Heart right ventricle (tissue), 16 donors: ENCODE measurements around the gene FBXO10. TPM values are rescaled to one million over a fixed set of nuclear protein-coding genes. Genes with fewer than 3 reads are reported as not detected.
A peak's percentile ranks its signal among the peaks of the same experiment; 100 is the strongest.
"Not testable (repeated sequence)": the region's sequence is repeated elsewhere in the genome, so short reads cannot be mapped to it uniquely, and the experiment has no call there.

Experiments used
- ATAC-seq, 8 donors: fragments of 200-7000 bp; cut with Tn5 transposase; one replicate each; pipeline ENCODE4 v1.9.1; 2020; ENCODE audit warnings: mild to moderate bottlenecking in 8 of 8, moderate library complexity in 8 of 8, moderate number of reproducible peaks in 1 of 8
- DNase-seq, 2 donors: peaks; one replicate each; pipeline ENCODE4 v3.0.0-alpha.2; 2020
- H3K27ac ChIP-seq, 10 donors: fragments of 200-600 bp; sonication (generic) in 2 of 10; one replicate each; pipeline versions ENCODE4 v1.5.0 to v1.8.0; 2020 to 2022; ENCODE audit warnings: mild to moderate bottlenecking in 3 of 10
- H3K27me3 ChIP-seq, 7 donors: fragments of 200-600 bp; one replicate each; pipeline ENCODE4 v1.8.0; 2021 to 2022; ENCODE audit warnings: mild to moderate bottlenecking in 2 of 7
- H3K36me3 ChIP-seq, 9 donors: fragments of 200-600 bp; sonication (generic) in 1 of 9; one replicate each; pipeline versions ENCODE4 v1.5.0 to v1.8.0; 2020 to 2022; ENCODE audit warnings: mild to moderate bottlenecking in 2 of 9
- H3K4me1 ChIP-seq, 9 donors: fragments of 200-600 bp; sonication (generic) in 1 of 9; one replicate each; pipeline versions ENCODE4 v1.5.0 to v1.8.0; 2020 to 2022; ENCODE audit warnings: mild to moderate bottlenecking in 4 of 9
- H3K4me3 ChIP-seq, 10 donors: fragments of 200-600 bp; sonication (generic) in 2 of 10; one replicate each; pipeline versions ENCODE4 v1.5.0 to v1.8.0; 2020 to 2022; ENCODE audit warnings: mild to moderate bottlenecking in 7 of 10, moderate library complexity in 2 of 10
- H3K9me3 ChIP-seq, 11 donors: fragments of 200-600 bp in 10 of 11; sonication (generic) in 2 of 11; one replicate each; pipeline versions ENCODE4 v1.5.0 to v1.8.0; 2013 to 2022; ENCODE audit warnings: mild to moderate bottlenecking in 2 of 11, control low read depth in 1 of 11, moderate library complexity in 1 of 11
- WGBS, 2 donors: extraction: QIAGEN DNeasy Blood & Tissue Kit; methylation state at CpG; one replicate each; pipeline ENCODE4 v1.1.7; 2013; ENCODE audit warnings: inconsistent platforms in 1 of 2; 5-methylcytosine and 5-hydroxymethylcytosine counted together
- intact Hi-C, 10 donors: fragments of 100-400 bp; cut with DNase I; formaldehyde crosslinking; loops; one replicate each; pipeline versions ENCODE4 v1.11.1 to v1.14.2; 2022
- polyA plus RNA-seq, 2 donors: library from polyadenylated mRNA; stranded (reverse); fragments of 200-250 nt; gene quantifications; one replicate each; pipeline ENCODE4 v1.2.3, GENCODE V29; 2013
- total RNA-seq, 10 donors: library from RNA; stranded (reverse); fragmentation: NEBNext Ultra II Directional in 3 of 10; extraction: Animal tissue kit (Norgen Biotek cat#: 25700) in 3 of 10; gene quantifications; one replicate each; pipeline versions ENCODE4 v1.2.1 to v1.2.4, GENCODE V29; 2021 to 2023
- TF ChIP-seq, protein P1 (sequence below), 9 donors: fragments of 200-600 bp; sonication (generic) in 2 of 9; IDR thresholded peaks; one replicate each; pipeline versions ENCODE4 v1.5.0 to v1.8.0; 2021 to 2022; ENCODE audit warnings: antibody characterized with exemption in 9 of 9, mild to moderate bottlenecking in 5 of 9, moderate library complexity in 1 of 9
- donor health status: Arrhythmogenic right ventricular cardiomyopathy.
- donor health status: ischemic (EF 13 %, LVEDD 7.1; RV severe dilation, severe dysfunction).
- donor health status: healthy with polysubstance abuse.
- donor health status: DM: no; HTN: yes; CAD: no.
- donor health status: DM: no; HTN: no; CAD: no.
- donor health status: ischemic (EF 25% LVEDD 6.9; RV normal size, moderate dysfunction).
- donor health status: ischemic (EF 25% LVEDD 5.7; RV mildly dilated, moderate dysfunction).
- donor health status: healthy.
- donor health status: DM: yes; HTN: yes; CAD: no.
- donor health status: Ischemic cardiomyopathy.
- donor health status: ischemic (EF 35%, LVEDD 5.7; RV mildly dilated, moderate dysfunction).
- donor health status: nonischemic (EF 11% LVEDD 7.7; RV severe dilation, severe dysfunction).
- donor health status: DM: yes; HTN: yes; CAD: no.
- donor health status: PGD.
- donor health status: ischemic (EF 29% LVEDD 5.4; RV normal size, mild dysfunction).
- donor health status: nonischemic (EF 23%, LVEDD 6.1; RV moderate dilation, normal function).

FBXO10 gene
- total and polyA plus RNA-seq, 12 donors: 2.3 to 7.4 (median 5.8) TPM

DNA sequence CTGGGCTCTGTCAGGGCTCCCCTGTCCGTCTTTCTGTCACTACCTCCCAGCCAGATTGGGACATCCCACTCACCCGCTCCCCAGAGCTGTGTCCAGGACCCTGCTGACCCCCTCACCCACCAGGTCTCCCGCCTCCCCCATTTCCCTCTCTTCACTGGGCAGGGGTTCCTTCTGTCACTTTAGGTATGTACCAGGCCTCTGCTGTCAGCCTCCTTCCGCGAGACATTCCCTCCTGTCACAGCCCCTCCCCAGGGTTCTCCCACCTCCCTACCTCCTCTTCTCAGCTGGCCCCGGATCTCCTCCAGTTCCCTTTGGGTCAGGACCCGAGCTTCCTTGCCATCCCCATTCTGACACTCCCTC, 89.9 kb downstream of the FBXO10 start:
- no peaks in the 10 kb centered on the region for H3K9me3 ChIP-seq
- H3K36me3 ChIP-seq: peaks cover 0 to 37% (median 9%) of the 10 kb centered on the region in 9 donors
- WGBS, 2 donors: 6 to 8% methylated on average over 7 of the region's 7 CpGs
- peaks cover 9 to 30% (median 28%) of the 10 kb centered on the region in 9 donors for H3K4me1 ChIP-seq
- intact Hi-C loops: loop anchor here in 4 of 10 donors (5.0 to 10.0 kb wide), 3 partner anchors 89 to 949 kb away; partner anchors contain the start of gene FBXO10 (in 3 of the 4)
- H3K4me3 ChIP-seq: peak overlapping the region; percentile 56 to 87 (median 72)
- peak overlapping the region; percentile 11 to 91 (median 82) for H3K27ac ChIP-seq
- no peak for DNase-seq
- H3K27me3 ChIP-seq: peaks cover 0 to 6% (median 0%) of the 10 kb centered on the region in 7 donors
- TF ChIP-seq, protein P1, sequence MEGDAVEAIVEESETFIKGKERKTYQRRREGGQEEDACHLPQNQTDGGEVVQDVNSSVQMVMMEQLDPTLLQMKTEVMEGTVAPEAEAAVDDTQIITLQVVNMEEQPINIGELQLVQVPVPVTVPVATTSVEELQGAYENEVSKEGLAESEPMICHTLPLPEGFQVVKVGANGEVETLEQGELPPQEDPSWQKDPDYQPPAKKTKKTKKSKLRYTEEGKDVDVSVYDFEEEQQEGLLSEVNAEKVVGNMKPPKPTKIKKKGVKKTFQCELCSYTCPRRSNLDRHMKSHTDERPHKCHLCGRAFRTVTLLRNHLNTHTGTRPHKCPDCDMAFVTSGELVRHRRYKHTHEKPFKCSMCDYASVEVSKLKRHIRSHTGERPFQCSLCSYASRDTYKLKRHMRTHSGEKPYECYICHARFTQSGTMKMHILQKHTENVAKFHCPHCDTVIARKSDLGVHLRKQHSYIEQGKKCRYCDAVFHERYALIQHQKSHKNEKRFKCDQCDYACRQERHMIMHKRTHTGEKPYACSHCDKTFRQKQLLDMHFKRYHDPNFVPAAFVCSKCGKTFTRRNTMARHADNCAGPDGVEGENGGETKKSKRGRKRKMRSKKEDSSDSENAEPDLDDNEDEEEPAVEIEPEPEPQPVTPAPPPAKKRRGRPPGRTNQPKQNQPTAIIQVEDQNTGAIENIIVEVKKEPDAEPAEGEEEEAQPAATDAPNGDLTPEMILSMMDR (IDR thresholded peaks at IDR 0.05): no peak
- ATAC-seq: peak in 4 of 8 donors; percentile 0 to 10 (median 7)

DNA sequence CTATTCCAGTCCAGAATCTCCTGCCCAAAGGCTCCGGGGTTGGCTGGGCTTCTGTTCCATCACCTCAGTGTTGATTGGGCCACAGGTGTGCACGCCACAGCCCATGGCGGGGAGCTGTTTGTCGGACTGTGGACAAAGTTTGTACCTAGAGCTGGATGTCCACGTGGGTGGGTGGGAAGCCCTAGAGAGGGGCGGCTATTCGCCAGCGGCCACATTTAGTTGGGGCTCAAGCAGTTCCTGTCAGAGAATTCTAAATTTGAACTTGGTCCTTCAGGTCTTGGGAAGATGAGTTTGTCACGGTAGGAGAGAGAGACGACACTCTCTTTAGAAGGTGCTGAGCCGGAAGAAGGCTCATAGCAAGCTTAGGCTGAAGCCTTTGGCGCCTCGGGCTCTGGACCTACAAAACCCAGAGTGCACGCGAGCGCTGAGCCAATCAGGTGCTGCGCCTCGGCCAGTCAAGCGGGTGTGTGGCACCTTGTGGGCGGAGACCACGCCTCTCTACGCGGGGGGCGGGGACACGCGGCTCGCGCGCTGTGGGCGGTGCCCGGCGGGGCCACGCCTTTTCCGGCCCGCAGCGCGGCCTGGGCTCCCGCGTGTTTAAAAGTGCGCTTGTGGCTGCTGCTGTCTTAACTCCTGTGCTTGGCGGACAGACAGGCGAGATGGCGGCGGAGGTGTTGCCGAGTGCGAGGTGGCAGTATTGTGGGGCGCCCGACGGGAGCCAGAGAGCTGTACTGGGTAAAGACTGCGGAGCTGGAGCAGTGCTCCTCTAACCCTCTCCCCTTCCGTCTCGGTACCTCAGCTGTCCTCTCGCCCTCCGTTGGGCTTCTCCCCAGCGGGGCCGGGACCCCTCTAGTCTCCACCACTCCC, 90.6 kb downstream of the FBXO10 start, which contains the start of gene POLR1E:
Gene POLR1E (plus strand): TSS at position 560 of the 867 bp plus-strand sequence. CDS start 100 bp downstream, at position 660.
- H3K9me3 ChIP-seq: no peaks in the 10 kb centered on the region
- peak; percentile 93 to 94 for DNase-seq
- peaks cover 0 to 8% (median 3%) of the 10 kb centered on the region in 7 donors for H3K27me3 ChIP-seq
- intact Hi-C loops: loop anchor here in 4 of 10 donors (2.0 to 10.0 kb wide), 4 partner anchors 89 to 949 kb away; partner anchors contain the start of gene FBXO10 (in 4 of the 4)
- peak; percentile 97 to 98 (median 98) for ATAC-seq
- TF ChIP-seq, protein P1 (IDR thresholded peaks at IDR 0.05): no peak
- peaks cover 0 to 31% (median 9%) of the 10 kb centered on the region in 9 donors for H3K36me3 ChIP-seq
- peak within 1 kb of the TSS; percentile 11 to 91 (median 82) for H3K27ac ChIP-seq
- peaks cover 9 to 30% (median 28%) of the 10 kb centered on the region in 9 donors for H3K4me1 ChIP-seq
- peak within 1 kb of the TSS; percentile 56 to 87 (median 72) for H3K4me3 ChIP-seq
- 2 to 4% methylated on average over 56 of the region's 56 CpGs for WGBS, 2 donors

DNA sequence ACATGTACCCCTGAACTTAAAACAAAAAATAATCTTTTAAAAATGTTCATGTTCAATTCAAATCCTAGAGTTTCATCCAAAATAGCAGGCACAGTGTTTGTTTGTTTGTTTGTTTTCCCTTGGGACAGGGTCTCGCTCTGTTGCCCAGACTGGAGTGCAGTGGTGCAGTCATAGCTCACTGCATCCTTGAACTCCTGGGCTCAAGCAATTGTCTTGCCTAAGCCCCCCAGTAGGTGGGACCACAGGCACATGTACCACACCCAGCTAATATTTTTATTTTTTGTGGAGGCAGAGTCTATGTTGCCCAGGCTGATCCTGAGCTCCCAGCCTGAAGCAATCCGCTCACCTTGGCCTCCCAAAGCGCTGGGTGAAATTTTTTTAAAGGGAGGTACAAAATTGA, 95.4 kb downstream of the FBXO10 start:
- intact Hi-C loops: loop anchor here in 3 of 10 donors (10.0 kb wide), 2 partner anchors 94 to 954 kb away; partner anchors contain the start of gene FBXO10 (in 2 of the 3)
- Histone ChIP-seq H3K4me1 (peaks cover 0 to 7% (median 6%) of the 10 kb centered on the region in 9 donors), H3K9me3 (no peaks in the 10 kb centered on the region), H3K4me3 (no peak overlapping the region), H3K27ac (no peak overlapping the region), H3K36me3 (no peaks in the 10 kb centered on the region), H3K27me3 (peaks cover 0 to 38% (median 12%) of the 10 kb centered on the region in 7 donors)
- no peak for ATAC-seq
- 89 to 94% methylated on average over 3 of the region's 3 CpGs for WGBS, 2 donors
- TF ChIP-seq, protein P1 (IDR thresholded peaks at IDR 0.05): no peak
- DNase-seq: no peak

DNA sequence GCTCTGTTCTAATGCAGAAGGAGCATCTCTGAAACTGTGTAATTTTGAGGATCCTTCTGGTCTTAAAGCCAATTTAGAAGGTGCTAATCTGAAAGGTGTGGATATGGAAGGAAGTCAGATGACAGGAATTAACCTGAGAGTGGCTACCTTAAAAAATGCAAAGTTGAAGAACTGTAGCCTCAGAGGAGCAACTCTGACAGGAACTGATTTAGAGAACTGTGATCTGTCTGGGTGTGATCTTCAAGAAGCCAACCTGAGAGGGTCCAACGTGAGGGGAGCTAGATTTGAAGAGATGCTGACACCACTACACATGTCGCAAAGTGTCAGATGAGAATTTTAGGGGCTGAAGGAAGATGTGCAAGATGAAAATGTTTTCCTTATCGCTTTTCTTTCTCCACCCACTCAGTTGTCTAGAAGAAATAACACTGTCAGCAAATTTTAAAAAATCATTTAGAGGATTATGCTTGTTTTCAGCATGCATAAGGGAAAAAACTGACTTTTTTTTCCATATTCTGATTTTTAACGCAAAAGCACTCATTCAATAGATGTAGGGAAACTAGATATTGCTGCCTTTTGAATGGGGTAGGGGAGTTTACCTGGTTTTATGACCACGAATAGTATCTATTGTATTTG, 98.1 kb downstream of the FBXO10 start:
- ATAC-seq, H3K27ac ChIP-seq, H3K4me3 ChIP-seq, DNase-seq, H3K4me1 ChIP-seq, H3K36me3 ChIP-seq: not testable (repeated sequence)
- WGBS, 2 donors: 63 to 72% methylated on average over 5 of the region's 5 CpGs
- Histone ChIP-seq H3K27me3 (peaks cover 0 to 38% (median 12%) of the 10 kb centered on the region in 7 donors), H3K9me3 (peaks cover 0 to 17% (median 0%) of the 10 kb centered on the region in 11 donors)
- intact Hi-C loops: loop anchor here in 1 of 10 donors (10.0 kb wide), 1 partner anchor 107 kb away; no protein-coding TSS in a partner anchor

DNA sequence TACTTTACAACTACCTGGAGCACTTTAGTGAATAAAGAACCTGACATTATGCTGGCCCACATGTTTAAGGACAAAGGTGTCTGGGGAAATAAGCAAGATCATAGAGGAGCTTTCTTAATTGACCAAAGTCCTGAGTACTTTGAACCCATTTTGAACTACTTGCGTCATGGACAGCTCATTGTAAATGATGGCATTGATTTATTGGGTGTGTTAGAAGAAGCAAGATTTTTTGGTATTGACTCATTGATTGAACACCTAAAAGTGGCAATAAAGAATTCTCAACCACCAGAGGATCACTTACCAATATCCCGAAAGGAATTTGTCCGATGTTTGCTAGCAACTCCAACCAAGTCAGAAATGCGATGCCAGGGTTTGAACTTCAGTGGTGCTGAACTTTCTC, 98.7 kb downstream of the FBXO10 start:
- ATAC-seq, H3K36me3 ChIP-seq, H3K4me3 ChIP-seq, DNase-seq, H3K27ac ChIP-seq, H3K4me1 ChIP-seq: not testable (repeated sequence)
- intact Hi-C loops: loop anchor here in 1 of 10 donors (10.0 kb wide), 1 partner anchor 107 kb away; no protein-coding TSS in a partner anchor
- H3K9me3 ChIP-seq: peaks cover 0 to 17% (median 0%) of the 10 kb centered on the region in 11 donors
- peaks cover 0 to 38% (median 12%) of the 10 kb centered on the region in 7 donors for H3K27me3 ChIP-seq
- 93 to 94% methylated on average over 4 of the region's 4 CpGs for WGBS, 2 donors
